Muscle of leg (tissue), 11 donors: Measurements from ENCODE around the gene OR6N2. TPM values are rescaled to one million over a fixed set of nuclear protein-coding genes. Genes with fewer than 3 reads are reported as not detected.

Source experiments
- DNase-seq: peaks from one replicate; pipeline ENCODE4 v3.0.0; 2013
- H3K27ac ChIP-seq: one replicate; pipeline ENCODE4 v1.5.1; 2013; ENCODE audit warnings: mild to moderate bottlenecking, low read length, control low read depth
- H3K27me3 ChIP-seq: one replicate; pipeline ENCODE4 v1.6.1; 2013; ENCODE audit warnings: low read length; ENCODE audit not compliant: control insufficient read depth, insufficient read depth
- H3K36me3 ChIP-seq: one replicate; pipeline ENCODE4 v1.6.1; 2013; ENCODE audit warnings: low read length; ENCODE audit not compliant: control insufficient read depth, insufficient read depth
- H3K4me1 ChIP-seq: one replicate; pipeline ENCODE4 v1.6.1; 2013; ENCODE audit warnings: low read length; ENCODE audit not compliant: control insufficient read depth, insufficient read depth
- H3K4me3 ChIP-seq: one replicate; pipeline ENCODE4 v1.5.1; 2013; ENCODE audit warnings: low read length, control low read depth
- H3K9me3 ChIP-seq: replicated peaks from 2 replicates; pipeline ENCODE4 v1.6.1; 2013; ENCODE audit warnings: low read depth, low read length; ENCODE audit not compliant: control insufficient read depth
- WGBS: methylation state at CpG from one replicate; pipeline ENCODE4 v1.1.5; 2013; ENCODE audit warnings: missing lambda C conversion rate; ENCODE audit not compliant: insufficient coverage; 5-methylcytosine and 5-hydroxymethylcytosine counted together
- polyA plus RNA-seq, 8 donors: library from polyadenylated mRNA; unstranded; fragments of 120-200 nt; gene quantifications; one replicate each; pipeline versions ENCODE4 v1.2.1 to v1.2.3, GENCODE V29; 2013; ENCODE audit warnings: inconsistent platforms in 1 of 8, low replicate concordance in 1 of 8; ENCODE audit not compliant: insufficient read length in 8 of 8, insufficient read depth in 1 of 8
- total RNA-seq: library from RNA; stranded (reverse); fragments of 120-200 nt; gene quantifications from one replicate; pipeline ENCODE4 v1.2.4, GENCODE V29; 2013

Gene OR6N2
- total and polyA plus RNA-seq, 9 donors = not detected

DNA sequence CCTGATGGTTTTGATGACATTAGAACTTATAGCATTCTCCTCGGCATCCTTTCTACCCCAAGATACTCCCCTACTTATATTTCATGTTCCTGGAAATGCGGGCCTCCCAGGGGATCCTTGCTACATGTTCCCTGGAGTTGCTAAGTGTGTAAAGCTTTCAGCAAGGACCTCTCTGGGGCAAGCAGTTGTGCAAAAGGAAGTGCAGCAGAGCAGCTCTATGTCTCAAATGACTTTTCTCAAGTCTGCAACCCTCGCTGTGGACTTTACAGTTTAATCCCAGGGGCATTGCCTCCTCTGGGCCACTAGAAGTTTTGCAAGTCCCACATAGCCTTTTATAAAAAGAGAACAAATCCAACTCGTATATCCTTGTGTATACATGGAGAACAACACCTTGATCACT, 29.3 kb upstream of the OR6N2 start:
- WGBS = 50% methylated on average over 1 of the region's 4 CpGs
- Histone ChIP-seq H3K9me3 (no peaks in the 10 kb centered on the region), H3K36me3 (no peaks in the 10 kb centered on the region), H3K4me3 (no peak overlapping the region), H3K4me1 (no peaks in the 10 kb centered on the region), H3K27me3 (no peaks in the 10 kb centered on the region), H3K27ac (no peak overlapping the region)
- DNase-seq = peak; percentile 11

- H3K36me3 ChIP-seq = no peaks in the 10 kb centered on the region
- H3K4me1 ChIP-seq = no peaks in the 10 kb centered on the region
- WGBS = 80% methylated on average over 1 of the region's 5 CpGs
- H3K27ac ChIP-seq = no peak overlapping the region
- DNase-seq = peak; percentile 70
- no peaks in the 10 kb centered on the region for H3K9me3 ChIP-seq
- H3K27me3 ChIP-seq = no peaks in the 10 kb centered on the region
- no peak overlapping the region for H3K4me3 ChIP-seq
Observed at GRCh38 chr1:158809862-158810261, 28.9 kb upstream of the OR6N2 start.

DNA sequence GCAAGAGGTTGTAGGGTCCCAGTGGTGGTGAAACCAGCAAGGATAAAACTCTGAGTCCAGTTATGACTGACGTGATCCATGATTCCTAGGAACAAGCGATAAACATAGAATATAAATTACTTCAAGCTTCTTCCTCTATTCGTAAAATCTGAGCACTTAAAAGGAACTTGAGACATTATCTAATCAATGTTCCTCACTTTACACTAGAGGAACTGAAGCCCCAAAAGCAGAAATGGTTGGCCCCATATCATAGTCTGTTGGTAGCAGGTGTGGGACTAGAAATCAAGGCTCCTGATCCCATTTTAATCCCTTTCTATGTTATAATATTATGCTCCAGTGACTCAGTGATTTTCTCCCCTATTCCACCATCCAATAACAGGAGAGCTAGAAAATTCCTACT, 28.3 kb upstream of the OR6N2 start:
- WGBS = no CpG with 5 or more reads among the region's 3 CpGs
- peak; percentile 14 for DNase-seq
- Histone ChIP-seq H3K27me3 (no peaks in the 10 kb centered on the region), H3K9me3 (no peaks in the 10 kb centered on the region), H3K36me3 (no peaks in the 10 kb centered on the region), H3K4me3 (no peak overlapping the region), H3K4me1 (no peaks in the 10 kb centered on the region), H3K27ac (no peak overlapping the region)

GRCh38 chr1:158806916-158807536, 26.0 kb upstream of the OR6N2 start:
- no peak overlapping the region for H3K27ac ChIP-seq
- H3K36me3 ChIP-seq = no peaks in the 10 kb centered on the region
- DNase-seq = no peak
- H3K4me1 ChIP-seq = no peaks in the 10 kb centered on the region
- no peaks in the 10 kb centered on the region for H3K9me3 ChIP-seq
- H3K27me3 ChIP-seq = no peaks in the 10 kb centered on the region
- H3K4me3 ChIP-seq = no peak overlapping the region
- WGBS = no CpG with 5 or more reads among the region's 6 CpGs

DNA sequence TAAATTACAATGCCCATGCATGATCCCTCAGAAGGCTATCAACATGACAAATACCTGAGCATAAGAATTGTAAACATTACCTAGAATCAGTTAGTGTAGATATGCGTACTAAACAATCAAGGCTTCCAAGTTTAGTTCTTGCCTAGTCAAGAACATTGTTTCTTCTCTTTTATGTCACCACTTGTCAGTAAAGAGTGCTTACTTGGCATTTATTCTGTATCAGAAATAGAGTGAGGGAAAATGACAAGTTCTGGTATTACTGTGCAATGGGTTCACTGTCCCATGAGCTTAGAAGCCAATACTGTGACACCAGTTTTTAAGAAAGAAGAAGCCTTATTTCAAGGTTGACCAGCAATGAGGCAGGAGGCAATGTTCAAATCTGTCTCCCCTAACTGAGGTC, 22.7 kb upstream of the OR6N2 start:
- no CpG with 5 or more reads among the region's 1 CpG for WGBS
- H3K36me3 ChIP-seq = no peaks in the 10 kb centered on the region

GRCh38 chr1:158801396-158801795, 20.4 kb upstream of the OR6N2 start:
- no peaks in the 10 kb centered on the region for H3K36me3 ChIP-seq
- no peak for DNase-seq
- H3K9me3 ChIP-seq = no peaks in the 10 kb centered on the region
- H3K27me3 ChIP-seq = no peaks in the 10 kb centered on the region
- no peaks in the 10 kb centered on the region for H3K4me1 ChIP-seq
- no peak overlapping the region for H3K27ac ChIP-seq
- no peak overlapping the region for H3K4me3 ChIP-seq
- no CpG with 5 or more reads among the region's 1 CpG for WGBS

More for the DNA sequence above, 22.7 kb upstream of the OR6N2 start:
- H3K27me3 ChIP-seq = no peaks in the 10 kb centered on the region
- no peak overlapping the region for H3K4me3 ChIP-seq
- DNase-seq = no peak
- H3K4me1 ChIP-seq = no peaks in the 10 kb centered on the region
- H3K9me3 ChIP-seq = no peaks in the 10 kb centered on the region
- no peak overlapping the region for H3K27ac ChIP-seq

GRCh38 chr1:158800526-158800925, 19.5 kb upstream of the OR6N2 start:
- Histone ChIP-seq H3K9me3 (no peaks in the 10 kb centered on the region), H3K4me3 (no peak overlapping the region), H3K27ac (no peak overlapping the region), H3K4me1 (no peaks in the 10 kb centered on the region), H3K27me3 (no peaks in the 10 kb centered on the region), H3K36me3 (no peaks in the 10 kb centered on the region)
- no peak for DNase-seq
- WGBS = no CpG with 5 or more reads among the region's 2 CpGs

- no peak overlapping the region for H3K27ac ChIP-seq
Observed at GRCh38 chr1:158799689-158800088, 18.7 kb upstream of the OR6N2 start.

GRCh38 chr1:158798531-158798930, 17.5 kb upstream of the OR6N2 start:
- no peak overlapping the region for H3K4me3 ChIP-seq
- DNase-seq = no peak
- WGBS = 81% methylated on average over 2 of the region's 3 CpGs

More at GRCh38 chr1:158799689-158800088, 18.7 kb upstream of the OR6N2 start:
- no peaks in the 10 kb centered on the region for H3K36me3 ChIP-seq
- no peaks in the 10 kb centered on the region for H3K9me3 ChIP-seq
- DNase-seq = no peak
- H3K4me1 ChIP-seq = no peaks in the 10 kb centered on the region
- H3K27me3 ChIP-seq = no peaks in the 10 kb centered on the region
- WGBS = 79% methylated on average over 2 of the region's 4 CpGs
- no peak overlapping the region for H3K4me3 ChIP-seq

DNA sequence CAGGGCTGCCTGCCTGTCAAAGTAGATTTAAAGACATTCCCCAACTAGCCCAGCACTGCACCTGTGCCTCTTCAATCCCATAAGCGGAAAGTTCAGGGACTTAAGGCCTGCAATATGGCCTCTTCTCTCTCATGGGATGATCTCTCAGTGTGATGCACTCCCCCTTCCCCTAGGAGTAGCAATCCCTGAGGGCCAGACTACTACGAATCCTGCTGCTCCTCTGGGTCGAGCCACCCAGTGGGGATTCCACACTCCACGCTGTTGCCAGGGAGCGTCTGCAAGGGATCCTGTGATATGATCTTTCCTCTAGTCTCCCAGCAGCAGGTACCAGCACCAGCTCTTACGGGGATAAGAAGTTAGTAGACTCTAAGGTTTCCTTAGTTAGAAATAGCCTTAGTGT, 13.2 kb upstream of the OR6N2 start:
- WGBS = 67% methylated on average over 1 of the region's 6 CpGs
- H3K36me3 ChIP-seq = no peaks in the 10 kb centered on the region
- H3K27ac ChIP-seq = no peak overlapping the region
- H3K4me3 ChIP-seq = no peak overlapping the region
- no peak for DNase-seq
- H3K27me3 ChIP-seq = no peaks in the 10 kb centered on the region
- H3K9me3 ChIP-seq = no peaks in the 10 kb centered on the region
- H3K4me1 ChIP-seq = no peaks in the 10 kb centered on the region

More at GRCh38 chr1:158798531-158798930, 17.5 kb upstream of the OR6N2 start:
- no peak overlapping the region for H3K27ac ChIP-seq
- H3K9me3 ChIP-seq = no peaks in the 10 kb centered on the region
- H3K27me3 ChIP-seq = no peaks in the 10 kb centered on the region
- no peaks in the 10 kb centered on the region for H3K4me1 ChIP-seq
- no peaks in the 10 kb centered on the region for H3K36me3 ChIP-seq

DNA sequence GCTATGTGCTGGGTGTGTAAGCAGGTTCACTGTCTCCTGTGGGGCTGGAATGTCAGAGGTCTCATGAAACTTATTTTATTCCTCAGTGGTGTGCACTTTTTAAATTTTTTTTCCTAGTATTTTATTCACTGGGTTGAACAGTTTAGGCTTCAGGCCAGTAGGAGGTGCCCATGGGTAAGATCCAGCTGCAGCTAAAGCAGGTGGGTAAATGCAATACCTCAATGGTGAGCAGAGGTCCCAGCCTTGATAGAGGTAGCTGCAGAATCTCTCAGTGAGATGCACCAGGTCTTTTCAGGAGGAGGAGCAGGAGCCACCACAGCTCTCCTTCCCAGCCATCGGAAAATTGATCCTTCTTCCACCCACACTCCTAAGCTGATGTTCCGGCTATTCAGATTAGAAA, 12.6 kb upstream of the OR6N2 start:
- H3K27me3 ChIP-seq = no peaks in the 10 kb centered on the region
- H3K4me3 ChIP-seq = no peak overlapping the region
- no peak for DNase-seq
- H3K36me3 ChIP-seq = no peaks in the 10 kb centered on the region
- whole genome bisulfite sequencing = no CpG with 5 or more reads among the region's 2 CpGs
- no peak overlapping the region for H3K27ac ChIP-seq
- no peaks in the 10 kb centered on the region for H3K4me1 ChIP-seq
- no peaks in the 10 kb centered on the region for H3K9me3 ChIP-seq
